PC-9 (cell line): ENCODE data around the gene MAP2K4.

Experiments
- EZH2 ChIP-seq: fragments of 200-600 bp; sonication (generic); IDR thresholded peaks from 2 replicates; pipeline ENCODE4 v1.8.0; 2017; ENCODE audit warnings: antibody characterized with exemption, low read depth
- TF ChIP-seq, protein P1 (sequence below): fragments of 200-600 bp; sonication (generic); conservative IDR thresholded peaks from 2 replicates; pipeline ENCODE4 v1.6.1; 2017; ENCODE audit warnings: mixed run types, antibody characterized with exemption, mild to moderate bottlenecking, moderate library complexity

DNA sequence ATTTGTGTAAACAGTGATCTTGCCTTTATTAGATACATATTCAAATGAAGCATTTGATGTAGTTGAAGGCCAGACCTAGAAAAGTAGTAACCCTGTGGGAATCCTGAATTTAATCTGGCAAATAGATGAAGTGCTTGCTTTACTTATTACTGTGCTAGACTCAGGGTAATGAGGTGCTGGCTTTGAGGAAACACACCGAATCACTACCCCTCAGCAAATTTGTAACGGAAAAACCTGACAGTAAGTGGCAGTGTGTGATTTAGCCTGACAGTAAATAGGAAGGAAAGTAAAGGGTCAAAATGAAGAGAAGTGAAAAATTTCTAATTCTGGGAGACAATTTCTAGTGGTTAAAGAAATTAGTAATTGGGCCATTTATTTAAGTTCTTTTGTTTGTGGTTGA lies 90.2 kb downstream of the MAP2K4 start:
- no peak for TF ChIP-seq EZH2
- TF ChIP-seq, protein P1, sequence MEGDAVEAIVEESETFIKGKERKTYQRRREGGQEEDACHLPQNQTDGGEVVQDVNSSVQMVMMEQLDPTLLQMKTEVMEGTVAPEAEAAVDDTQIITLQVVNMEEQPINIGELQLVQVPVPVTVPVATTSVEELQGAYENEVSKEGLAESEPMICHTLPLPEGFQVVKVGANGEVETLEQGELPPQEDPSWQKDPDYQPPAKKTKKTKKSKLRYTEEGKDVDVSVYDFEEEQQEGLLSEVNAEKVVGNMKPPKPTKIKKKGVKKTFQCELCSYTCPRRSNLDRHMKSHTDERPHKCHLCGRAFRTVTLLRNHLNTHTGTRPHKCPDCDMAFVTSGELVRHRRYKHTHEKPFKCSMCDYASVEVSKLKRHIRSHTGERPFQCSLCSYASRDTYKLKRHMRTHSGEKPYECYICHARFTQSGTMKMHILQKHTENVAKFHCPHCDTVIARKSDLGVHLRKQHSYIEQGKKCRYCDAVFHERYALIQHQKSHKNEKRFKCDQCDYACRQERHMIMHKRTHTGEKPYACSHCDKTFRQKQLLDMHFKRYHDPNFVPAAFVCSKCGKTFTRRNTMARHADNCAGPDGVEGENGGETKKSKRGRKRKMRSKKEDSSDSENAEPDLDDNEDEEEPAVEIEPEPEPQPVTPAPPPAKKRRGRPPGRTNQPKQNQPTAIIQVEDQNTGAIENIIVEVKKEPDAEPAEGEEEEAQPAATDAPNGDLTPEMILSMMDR = no peak
